ENCODE measurements around the gene NOD2. TPM values are rescaled to one million over a fixed set of nuclear protein-coding genes. Genes with fewer than 3 reads are reported as not detected.

The NOD2 gene
- total and polyA plus RNA-seq, 2 of the 13 experiments (the other 11 are each of a cell fraction or from before 2014, with no cell fraction given) = 0.27 to 0.81 TPM

- TF ChIP-seq ZNF432 (CRISPR knock-in tag; IDR thresholded peaks at IDR 0.05; ENCODE audit: borderline replicate concordance) (no peak), HOXA7 (CRISPR knock-in tag; IDR thresholded peaks at IDR 0.05) (no peak), NFATC3 (CRISPR knock-in tag; IDR thresholded peaks at IDR 0.05) (no peak)
These were observed 63.1 kb downstream of the NOD2 start (continued) for GRCh38 chr16:50756473-50756872.

DNA sequence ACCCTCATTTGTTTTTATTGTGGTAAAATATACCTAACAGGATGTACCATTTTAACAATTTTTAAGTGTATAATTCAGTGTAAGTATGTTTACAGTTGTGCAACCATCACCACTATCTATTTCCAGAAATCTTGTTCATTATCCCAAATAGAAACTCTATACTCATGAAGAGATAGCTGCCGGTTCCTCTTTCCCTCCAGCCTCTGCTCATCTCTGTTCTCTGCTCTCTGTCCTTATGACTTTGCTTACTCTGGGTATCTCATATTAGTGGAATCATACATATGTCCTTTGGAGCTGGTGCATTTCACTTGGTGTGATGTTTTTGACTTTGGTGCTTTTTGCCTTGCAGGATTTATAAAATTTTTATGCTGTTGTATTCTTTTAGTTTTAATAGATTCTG lies 67.9 kb downstream of the NOD2 start:
- Histone ChIP-seq H3K4me2 (ENCODE audit: low read depth, low read length) (no peak overlapping the region), H2AFZ (ENCODE audit: low read length) (no peak overlapping the region), H3K9me3 (ENCODE audit: low read length) (peaks cover 8% of the 10 kb centered on the region; the same call in 1 of the 2 replicates), H3K27me3 (ENCODE audit: control insufficient read depth in 1 of 2, insufficient read depth in 2 of 2, low read length in 2 of 2) (no peaks in the 10 kb centered on the region), H3K36me3 (replicated peaks in 1 of 2; ENCODE audit: control insufficient read depth in 1 of 2, insufficient read depth in 2 of 2, low read length in 2 of 2) (no peaks in the 10 kb centered on the region), H3K9ac (ENCODE audit: insufficient read depth, low read depth, low read length) (no peak overlapping the region), H3K4me3 (replicated peaks in 1 of 3; ENCODE audit: insufficient read depth in 1 of 3, low read depth in 2 of 3, low read length in 3 of 3) (no peak overlapping the region), H3K27ac (ENCODE audit: extremely low read length, insufficient read depth, low read length) (no peak overlapping the region), H3K4me1 (ENCODE audit: insufficient read depth, low read length) (no peaks in the 10 kb centered on the region), H3K79me2 (ENCODE audit: insufficient read depth, low read length) (no peaks in the 10 kb centered on the region), H4K20me1 (ENCODE audit: insufficient read depth, low read length) (no peaks in the 10 kb centered on the region)
- intact Hi-C loops (cut with micrococcal nuclease; ENCODE audit: unreplicated experiment) = no loop called here
- POLR2A ChIA-PET = no interaction called here
- no peak for TF ChIP-seq ZNF883 (CRISPR knock-in tag; IDR thresholded peaks at IDR 0.05; ENCODE audit: not compliant biosample characterization)
- TF ChIP-seq THYN1 (CRISPR knock-in tag; IDR thresholded peaks at IDR 0.05; ENCODE audit: borderline replicate concordance, low read depth) = no peak
- TF ChIP-seq KLF9 (CRISPR knock-in tag; IDR thresholded peaks at IDR 0.05; ENCODE audit: low read depth) = no peak
- TF ChIP-seq ZBTB3 (CRISPR knock-in tag; IDR thresholded peaks at IDR 0.05; ENCODE audit: borderline replicate concordance, low read depth) = no peak
- no peak for TF ChIP-seq RXRB (CRISPR knock-in tag; IDR thresholded peaks at IDR 0.05; ENCODE audit: borderline replicate concordance)
- TF ChIP-seq JUND (CRISPR knock-in tag; IDR thresholded peaks at IDR 0.05) = no peak
- no peak for TF ChIP-seq ZNF44 (CRISPR knock-in tag; IDR thresholded peaks at IDR 0.05)
- TF ChIP-seq FOXA3 (CRISPR knock-in tag; IDR thresholded peaks at IDR 0.05) = no peak
- no peak for TF ChIP-seq STAT5B (CRISPR knock-in tag; IDR thresholded peaks at IDR 0.05)
- no peak for TF ChIP-seq THAP11 (CRISPR knock-in tag; IDR thresholded peaks at IDR 0.05)
- TF ChIP-seq ZBTB44 (CRISPR knock-in tag; IDR thresholded peaks at IDR 0.05) = no peak
- no TSS peak for BruUV-seq (replicated peaks)
- ATAC-seq = no peak
- 90% methylated on average over 1 of the region's 1 CpG for WGBS (ENCODE audit: low lambda C conversion rate)
- in situ Hi-C loops (cut with HindIII; ENCODE audit: extremely low pct_ligation_motif_present, low pct_unique_long_range_greater_than_20kb) = no loop called here
- CTCF ChIA-PET (ENCODE audit: low intra/inter-chr PET ratio, low total read pairs) = no interaction called here
- no peak for FAIRE-seq
- DNase-seq (ENCODE audit: low spot score) = no peak

All from HepG2 (cell line).